HG03103 (cell line): ENCODE results near the gene ANO1.

Source experiments
- ATAC-seq: cut with Tn5 transposase; IDR thresholded peaks from one replicate; pipeline ENCODE4 v1.9.1; 2021; ENCODE audit warnings: low read depth; ENCODE audit not compliant: unreplicated experiment

The ANO1 gene

GRCh38 chr11:70156291-70157037 is 78.3 kb downstream of the ANO1 start:
- no peak for ATAC-seq

- ATAC-seq: no peak
Observed at GRCh38 chr11:70158201-70158600, 80.1 kb downstream of the ANO1 start.

DNA sequence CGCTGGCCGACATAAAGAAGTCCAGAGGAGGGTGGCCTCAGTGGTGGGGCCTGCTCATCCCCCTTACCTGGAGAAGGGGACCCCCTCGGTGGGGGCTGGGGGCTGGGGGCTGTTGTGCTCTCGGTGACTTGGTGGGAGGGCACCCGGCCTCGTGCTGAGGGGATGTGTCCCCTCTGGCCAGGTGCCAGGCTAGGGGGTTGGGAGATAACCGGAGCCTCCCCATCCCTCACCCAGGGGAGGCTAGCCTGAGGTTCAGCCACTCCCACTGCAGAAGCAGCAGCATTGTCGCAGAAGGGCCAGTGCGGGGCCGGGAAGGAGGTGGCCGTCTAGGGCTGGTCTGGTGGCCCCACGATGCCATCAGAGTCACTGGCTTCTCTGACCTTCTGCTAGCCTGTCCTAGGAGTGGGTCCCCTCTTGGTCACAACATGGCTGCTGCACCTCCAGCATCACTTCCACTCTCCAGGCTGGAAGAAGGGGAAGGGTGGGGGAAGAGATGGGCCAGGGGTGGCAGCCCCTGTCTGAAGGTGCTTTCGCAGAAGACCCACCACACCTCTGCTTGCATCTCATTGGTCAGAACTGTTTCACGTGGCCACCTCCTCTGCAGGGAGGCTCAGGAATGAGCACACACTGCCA is 80.8 kb downstream of the ANO1 start:
- ATAC-seq: no peak

GRCh38 chr11:70159627-70160570 is 81.8 kb downstream of the ANO1 start:
- ATAC-seq: no peak

- no peak for ATAC-seq
Observed at GRCh38 chr11:70161043-70161625, 83.0 kb downstream of the ANO1 start.

GRCh38 chr11:70164705-70165104 is 86.6 kb downstream of the ANO1 start:
- ATAC-seq: no peak

DNA sequence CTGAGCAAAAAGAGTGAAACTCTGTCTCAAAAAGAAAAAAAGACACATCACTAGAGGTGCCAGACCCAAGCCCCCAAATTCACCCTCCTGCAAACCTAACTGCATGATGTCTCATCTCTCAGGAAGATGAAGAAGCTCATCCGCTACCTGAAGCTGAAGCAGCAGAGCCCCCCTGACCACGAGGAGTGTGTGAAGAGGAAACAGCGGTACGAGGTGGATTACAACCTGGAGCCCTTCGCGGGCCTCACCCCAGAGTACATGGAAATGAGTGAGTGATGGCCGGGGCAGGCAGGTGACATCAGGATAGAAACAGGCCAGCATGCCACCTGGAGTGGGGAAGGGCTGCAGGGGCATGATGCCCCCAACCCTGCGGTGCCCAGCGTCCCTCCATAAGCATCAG is 89.0 kb downstream of the ANO1 start:
- ATAC-seq: no peak

GRCh38 chr11:70167723-70168404 is 89.7 kb downstream of the ANO1 start:
- ATAC-seq: no peak

DNA sequence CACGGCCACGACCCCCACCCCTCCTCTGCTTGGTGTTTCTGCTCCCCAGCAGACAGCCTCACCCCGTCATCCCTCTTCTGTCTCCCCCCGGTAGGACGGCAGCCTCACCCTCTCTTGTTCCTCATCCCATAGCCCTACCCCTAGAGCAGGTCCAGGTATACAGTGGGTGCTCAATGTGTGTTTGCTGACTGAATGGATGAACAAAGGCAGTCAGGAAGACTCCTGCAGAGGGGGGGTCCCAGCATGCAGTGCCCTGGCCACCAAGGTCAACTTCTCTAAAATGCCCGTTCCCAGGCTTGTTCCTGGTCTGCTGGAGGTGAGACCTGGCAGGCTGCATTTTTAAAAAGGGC is 90.3 kb downstream of the ANO1 start:
- ATAC-seq: no peak

DNA sequence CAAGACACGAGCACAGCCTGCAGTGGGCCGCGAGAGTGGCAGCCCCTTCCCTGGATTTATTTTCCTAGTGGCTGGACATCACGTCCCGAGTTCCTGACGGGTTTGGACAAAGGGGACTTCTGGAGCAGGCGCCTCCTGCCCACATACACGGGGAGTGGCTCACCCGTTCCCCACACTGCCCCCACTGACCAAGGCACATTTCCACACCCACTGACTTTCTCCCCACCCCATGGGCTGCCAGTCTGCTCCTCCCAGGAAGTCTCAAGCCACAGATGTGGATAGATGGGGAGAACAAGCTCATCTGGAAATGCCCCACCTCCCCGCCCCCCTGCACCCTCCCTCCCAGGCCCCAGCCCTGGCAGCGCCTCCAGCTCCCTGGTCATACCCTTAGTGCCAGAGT is 91.0 kb downstream of the ANO1 start:
- no peak for ATAC-seq

DNA sequence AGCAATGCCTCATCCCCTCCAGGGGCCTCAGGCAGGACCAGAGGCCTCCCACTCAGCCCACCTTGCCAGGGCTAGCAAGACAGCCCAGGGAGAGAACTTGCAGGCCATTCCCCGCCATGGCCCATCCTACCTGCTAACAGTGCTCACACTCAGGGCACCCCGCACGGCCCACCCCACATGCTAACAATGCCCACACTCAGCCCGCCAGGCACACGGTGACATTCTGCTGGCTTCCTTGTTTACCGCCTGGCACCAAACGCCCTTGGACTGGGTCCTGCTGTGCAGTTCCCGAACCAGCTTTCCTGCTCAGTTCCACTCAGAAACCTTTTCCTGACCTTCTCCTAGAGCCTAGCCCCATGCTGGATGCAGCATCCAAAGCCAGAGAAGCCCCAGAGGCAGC is 91.5 kb downstream of the ANO1 start:
- no peak for ATAC-seq

DNA sequence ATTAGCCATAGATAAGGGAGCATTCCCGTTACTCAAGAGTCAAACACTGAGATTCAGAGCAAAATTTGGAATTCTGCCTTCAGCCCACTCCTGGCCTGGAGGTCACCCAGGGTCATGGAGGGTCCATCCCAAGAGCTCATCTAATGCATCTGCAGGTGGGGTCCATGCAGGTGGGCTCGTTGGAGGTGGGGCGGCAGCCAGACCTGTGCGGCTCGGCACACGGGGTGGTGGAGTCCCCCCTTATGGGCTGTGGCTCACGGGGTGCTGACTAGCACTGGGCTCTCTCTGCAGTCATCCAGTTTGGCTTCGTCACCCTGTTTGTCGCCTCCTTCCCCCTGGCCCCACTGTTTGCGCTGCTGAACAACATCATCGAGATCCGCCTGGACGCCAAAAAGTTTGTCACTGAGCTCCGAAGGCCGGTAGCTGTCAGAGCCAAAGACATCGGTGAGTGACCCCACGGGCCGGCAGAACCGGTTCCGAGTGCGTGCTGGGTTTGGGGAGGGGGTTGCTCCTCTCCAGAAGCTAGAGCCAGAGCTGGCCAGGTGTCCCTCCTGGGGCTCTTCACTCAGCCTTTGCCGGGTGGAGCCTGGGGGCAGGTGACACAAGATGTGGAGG is 92.6 kb downstream of the ANO1 start:
- no peak for ATAC-seq

DNA sequence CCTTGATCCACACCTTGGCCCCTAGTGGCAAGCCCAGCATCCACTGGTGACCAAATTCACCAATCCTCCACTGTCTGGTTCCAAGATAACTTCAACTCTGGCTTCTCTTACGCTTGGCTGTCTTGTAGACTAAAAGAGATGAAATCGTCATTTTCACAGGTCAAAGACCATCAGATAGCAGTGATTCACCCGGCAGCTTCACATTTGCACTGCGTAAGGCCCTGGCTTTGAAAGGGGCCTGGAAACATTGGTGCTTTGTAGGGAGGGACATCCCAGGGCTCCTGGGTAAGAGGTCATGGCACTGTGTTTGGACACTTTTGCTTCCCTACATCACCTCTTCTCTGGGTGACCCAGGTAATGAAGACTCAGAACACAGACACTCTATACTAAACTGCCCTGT is 94.9 kb downstream of the ANO1 start:
- no peak for ATAC-seq

GRCh38 chr11:70174547-70175235 is 96.6 kb downstream of the ANO1 start:
- ATAC-seq: no peak

DNA sequence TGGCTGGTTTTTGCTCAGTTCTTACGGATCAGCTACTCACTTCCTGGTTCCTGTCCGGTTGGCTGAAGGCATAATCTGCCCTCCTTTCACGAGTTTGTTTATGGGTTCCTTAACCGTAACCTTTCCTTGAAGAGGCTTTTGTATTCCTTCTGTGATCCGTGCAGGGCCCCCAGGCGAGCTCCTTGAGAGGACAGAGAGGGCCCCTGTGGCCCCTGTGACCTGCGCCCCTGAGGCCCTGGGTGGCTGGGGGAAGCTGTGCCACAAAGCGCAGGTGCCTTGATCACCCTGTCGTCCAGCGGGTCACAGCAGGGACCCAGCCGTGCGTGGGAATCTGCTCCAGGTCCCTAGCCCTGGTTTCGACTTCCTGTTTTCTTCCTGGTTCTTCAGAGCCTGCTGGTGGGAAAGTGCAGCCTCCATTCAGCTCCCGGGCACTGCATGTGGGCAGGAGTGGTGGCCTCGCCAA is 97.2 kb downstream of the ANO1 start:
- no peak for ATAC-seq

DNA sequence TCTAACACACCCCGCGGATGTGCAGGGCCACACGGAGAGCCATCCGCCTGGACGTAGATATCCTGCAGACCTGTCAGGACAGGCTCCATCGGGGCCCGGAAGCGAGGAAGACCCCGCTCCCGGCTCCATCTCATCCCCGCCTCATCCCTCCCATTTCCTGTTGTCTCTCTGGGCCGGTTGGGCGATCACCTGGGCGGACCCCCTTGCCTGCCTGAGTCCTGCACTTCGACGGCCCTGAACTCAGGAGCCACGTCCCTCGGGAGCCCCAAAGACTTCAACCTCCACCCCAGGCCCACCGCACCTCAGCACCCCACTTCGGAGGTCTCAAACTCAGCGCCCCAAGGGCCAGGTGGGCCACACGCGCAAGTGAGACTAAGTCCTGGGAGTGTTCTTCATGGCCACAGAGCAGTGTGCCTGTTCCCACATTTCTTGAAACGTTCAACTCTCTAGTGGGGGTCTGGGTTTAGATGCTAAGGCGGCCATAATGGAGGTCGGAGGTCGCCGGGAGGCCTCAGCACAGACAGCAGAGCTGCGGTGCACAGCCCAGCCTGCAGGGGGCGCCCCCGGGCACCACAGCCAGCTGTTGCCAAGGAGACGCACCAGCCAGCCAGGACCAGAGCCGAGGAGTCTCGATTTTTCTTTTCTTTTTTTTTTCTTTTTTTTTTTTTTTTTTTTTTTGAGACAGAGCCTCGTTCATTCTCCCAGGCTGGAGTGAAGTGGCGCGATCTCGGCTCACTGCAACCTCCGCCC is 99.0 kb downstream of the ANO1 start:
- ATAC-seq: no peak

GRCh38 chr11:70180906-70181305 is 102.8 kb downstream of the ANO1 start:
- no peak for ATAC-seq

DNA sequence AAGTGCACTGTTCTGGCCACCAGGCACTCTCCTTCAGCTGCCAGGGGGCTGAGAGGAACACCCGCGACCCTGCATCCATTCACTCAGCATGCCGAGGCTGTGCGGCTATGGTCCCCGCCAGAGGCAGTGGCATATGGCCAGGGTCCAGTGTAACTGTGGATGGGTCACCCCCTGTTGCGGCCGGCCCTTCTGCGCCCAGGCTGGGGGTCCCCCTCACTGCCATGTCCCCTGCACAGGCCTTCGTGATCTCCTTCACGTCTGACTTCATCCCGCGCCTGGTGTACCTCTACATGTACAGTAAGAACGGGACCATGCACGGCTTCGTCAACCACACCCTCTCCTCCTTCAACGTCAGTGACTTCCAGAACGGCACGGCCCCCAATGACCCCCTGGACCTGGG is 104.1 kb downstream of the ANO1 start:
- no peak for ATAC-seq

DNA sequence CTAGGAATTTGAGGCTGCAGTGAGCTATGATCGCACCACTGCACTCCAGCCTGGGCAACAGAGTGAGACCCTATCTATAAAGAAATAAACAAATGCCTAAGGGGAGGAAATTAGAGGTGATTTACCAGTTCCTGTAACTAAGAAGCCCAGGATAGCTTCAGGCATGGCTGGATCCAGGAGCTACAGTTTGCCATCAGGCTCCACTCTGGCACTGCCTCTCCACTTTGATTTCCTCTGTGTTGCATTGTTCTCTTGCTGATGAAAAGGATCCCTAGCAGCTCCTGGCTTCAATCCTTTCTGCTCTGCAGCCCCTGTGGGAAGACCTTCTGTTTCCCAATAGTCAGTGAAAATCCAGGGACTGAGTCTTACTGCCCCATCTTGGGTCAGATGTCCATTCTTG is 104.9 kb downstream of the ANO1 start:
- ATAC-seq: no peak
